Activated T-helper 1 cell treated with Interleukin-2 at 50 U/mL for 16 hours (primary cell): Measurements from ENCODE around the gene ORAI3.
A peak's percentile ranks its signal among the peaks of the same experiment; 100 is the strongest.

Experiments used
- DNase-seq: peaks from one replicate; pipeline ENCODE4 v3.0.0-alpha.2; 2020; ENCODE audit warnings: low read depth

Gene ORAI3

DNA sequence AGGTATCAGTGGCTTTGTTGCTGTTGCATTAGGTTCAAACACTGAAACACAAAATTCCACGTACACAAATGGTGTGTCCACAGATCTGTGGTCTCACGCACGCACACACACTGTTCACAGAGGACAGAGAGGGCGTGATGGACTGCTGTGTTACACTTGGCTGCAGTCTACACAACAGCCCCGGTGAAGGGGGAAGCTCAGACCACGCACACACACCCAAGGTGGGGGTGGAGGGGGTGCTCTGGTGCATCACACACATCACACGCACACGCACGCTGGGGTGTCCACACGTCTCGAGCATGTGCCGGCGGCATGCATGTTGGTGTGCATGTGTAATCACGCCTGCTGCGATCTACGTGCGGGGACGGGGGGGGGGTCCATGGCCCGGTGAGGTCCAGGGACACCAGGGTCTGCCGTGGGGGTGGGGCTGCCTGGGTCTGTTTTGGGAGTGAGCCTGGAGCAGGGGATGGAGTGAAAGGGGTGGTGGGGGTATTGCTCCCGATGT, 43.5 kb downstream of the ORAI3 start:
- DNase-seq: no peak

DNA sequence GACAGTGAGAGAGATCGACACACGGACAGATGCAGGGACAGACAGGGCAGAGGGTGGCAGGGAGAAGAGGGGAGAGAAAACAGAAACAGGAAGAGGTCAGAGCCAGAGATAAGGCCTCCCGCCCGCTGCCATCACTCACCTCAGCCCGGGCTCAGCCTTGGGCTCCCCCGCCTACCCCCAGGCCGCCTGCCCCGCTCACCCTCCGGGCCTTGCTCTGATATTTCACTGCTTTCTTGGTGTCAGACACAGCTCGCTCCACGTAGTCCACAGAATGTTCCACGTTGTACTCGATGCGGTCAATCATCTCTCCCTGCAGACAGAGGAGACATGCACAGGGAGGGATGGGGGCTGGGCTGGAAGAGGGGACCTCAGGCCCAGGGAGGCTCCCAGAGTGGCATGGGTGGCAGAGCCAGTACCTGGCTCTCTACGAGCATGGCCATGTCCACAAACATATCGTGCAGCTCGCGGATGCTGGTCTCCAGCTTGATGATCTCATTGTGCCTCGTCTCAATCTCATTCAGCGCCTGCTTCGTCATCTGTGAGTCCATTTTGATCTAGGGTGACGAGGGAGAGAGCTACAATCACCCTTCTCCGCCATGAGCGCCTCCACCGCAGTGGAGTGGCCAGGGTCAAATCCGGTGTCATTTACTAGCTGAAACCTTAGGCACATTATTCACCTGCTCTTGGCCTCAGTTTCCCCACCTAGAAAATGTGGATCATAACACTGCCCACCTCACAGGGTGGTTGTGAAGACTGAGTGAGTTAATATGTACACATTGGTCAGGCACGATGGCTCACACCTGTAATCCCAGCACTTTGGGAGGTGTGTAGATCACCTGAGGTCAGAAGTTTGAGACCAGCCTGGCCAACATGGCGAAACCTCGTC, 44.3 kb downstream of the ORAI3 start:
- DNase-seq: no peak

DNA sequence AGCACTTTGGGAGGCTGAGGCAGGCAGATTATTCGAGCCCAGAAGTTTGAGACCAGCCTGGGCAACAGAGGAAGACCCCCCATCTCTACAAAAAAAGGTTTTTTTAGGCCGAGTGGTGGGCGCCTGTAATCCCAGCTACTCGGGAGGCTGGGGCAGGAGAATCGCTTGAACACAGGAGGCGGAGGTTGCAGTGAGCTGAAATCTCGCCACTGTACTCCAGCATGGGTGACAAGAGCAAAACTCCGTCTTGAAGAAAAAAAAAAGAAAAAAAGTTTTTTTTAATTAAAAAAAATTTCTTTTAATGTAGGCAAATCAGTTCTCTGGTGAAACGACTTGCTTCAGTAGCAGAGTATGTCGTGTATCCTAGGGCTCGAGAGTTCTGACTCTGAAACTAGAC, 47.1 kb downstream of the ORAI3 start:
- no peak for DNase-seq

DNA sequence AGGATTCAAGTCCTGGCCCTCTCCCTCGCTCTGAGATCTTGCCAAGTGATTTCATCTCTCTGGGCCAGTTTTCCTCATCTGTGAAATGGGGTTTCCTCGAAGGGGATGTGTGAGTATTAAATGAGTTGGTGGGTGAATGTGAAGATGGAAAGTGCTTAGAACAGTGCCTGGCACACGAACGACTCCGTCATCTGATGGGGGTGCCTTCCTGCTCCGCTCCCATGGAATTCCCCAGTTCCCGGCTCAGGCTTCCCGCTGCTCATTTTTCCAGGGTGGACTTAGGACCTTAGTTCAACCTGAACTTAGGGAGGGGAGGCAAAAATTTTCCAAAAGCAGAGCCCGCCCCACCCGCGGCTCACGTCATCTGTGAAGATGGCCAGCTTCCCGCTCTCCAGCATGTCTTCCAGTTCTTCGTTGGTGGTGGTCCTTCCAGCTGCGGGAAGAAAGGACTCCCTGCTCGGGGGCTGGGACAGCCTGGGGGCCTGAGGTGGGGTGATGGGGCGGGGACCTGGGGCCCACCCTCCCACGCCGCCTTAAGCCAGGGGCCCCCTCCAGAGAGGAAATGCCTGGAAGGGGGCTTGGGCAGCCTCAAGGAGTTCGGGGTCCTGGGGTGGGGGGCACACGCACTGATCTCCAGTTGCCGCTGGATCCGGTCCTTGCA, 47.6 kb downstream of the ORAI3 start:
- no peak for DNase-seq

DNA sequence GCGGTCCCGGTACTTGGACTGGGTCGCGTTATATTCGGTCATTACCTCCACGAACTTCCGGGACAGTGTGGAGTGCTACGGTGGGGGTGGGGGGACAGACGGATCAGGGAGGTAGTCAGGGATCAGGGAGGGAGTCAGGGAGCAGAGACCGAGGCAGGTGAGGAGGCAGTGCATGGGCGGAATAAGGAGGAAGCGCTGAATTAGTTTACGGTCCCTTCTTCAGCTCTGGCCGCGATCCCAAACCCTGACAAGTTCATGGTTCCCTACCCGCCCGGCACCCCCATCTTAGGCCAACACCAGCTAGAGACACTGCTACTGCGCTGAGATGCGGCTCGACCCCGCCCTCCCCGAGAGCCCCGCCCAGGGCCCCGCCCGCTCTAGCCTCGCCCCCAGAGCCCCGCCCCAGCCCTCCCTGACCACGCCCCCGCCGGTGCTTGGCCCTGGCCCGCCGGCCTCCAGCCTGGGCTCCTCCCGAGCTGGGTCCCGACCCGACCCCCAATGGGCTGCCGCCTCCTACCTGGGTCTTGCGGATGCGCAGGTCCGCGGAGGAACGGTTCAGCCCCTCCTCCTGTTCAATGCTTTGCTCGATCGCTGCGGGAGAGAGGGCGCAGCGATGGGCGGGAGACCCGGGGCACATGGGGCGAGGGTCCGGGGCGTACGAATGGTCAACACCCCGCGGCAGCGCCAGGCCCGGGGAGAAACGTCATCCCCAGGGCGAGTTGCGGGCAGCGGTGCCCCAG, 48.3 kb downstream of the ORAI3 start:
- peak; percentile 71 for DNase-seq

DNA sequence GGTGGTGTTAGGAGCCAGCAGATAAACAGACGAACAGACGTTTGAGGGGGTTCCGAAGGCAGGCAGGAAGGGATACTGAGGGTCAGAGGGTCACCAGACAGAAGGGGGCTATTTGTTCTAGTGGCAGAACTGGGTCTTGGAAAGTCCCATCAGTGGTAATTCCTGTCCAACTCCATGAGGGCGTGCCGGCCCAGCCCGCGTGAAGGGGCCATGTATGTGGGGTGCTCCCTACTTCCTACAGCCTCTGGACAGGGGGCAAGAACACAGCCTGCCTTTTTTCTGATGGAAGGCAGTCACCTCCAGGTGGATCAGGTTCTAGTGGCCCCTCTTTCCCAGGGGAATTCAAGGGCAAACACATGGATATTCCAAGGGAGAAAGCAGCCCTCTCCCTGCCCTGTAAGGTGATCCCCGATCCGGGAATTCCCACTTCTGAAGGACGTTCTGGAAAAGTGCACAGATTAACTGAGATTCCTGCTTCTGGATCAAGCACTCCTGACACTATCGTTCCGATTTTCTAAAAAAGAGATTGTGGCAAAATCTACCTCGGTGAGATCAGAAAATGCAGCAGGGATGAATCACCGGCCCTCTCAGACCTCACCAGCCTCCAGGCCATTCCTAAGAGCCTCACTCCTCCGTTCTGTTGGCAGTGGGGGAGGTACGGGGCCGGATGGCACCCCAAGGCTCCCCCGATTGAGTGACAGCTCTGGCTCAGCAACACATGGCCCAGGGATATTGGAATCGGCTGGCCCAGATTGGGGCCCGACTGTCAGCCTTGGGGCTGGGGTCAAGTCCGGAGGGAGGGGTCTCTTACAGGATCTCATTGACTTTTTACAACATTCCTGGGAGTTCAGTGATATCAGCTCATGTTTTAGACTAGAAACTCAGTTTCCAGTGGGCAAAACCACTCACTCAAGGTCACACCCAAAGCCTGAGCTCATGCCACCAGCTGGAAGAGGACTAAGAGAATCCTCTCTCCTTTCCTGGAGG, 49.1 kb downstream of the ORAI3 start:
- no peak for DNase-seq

DNA sequence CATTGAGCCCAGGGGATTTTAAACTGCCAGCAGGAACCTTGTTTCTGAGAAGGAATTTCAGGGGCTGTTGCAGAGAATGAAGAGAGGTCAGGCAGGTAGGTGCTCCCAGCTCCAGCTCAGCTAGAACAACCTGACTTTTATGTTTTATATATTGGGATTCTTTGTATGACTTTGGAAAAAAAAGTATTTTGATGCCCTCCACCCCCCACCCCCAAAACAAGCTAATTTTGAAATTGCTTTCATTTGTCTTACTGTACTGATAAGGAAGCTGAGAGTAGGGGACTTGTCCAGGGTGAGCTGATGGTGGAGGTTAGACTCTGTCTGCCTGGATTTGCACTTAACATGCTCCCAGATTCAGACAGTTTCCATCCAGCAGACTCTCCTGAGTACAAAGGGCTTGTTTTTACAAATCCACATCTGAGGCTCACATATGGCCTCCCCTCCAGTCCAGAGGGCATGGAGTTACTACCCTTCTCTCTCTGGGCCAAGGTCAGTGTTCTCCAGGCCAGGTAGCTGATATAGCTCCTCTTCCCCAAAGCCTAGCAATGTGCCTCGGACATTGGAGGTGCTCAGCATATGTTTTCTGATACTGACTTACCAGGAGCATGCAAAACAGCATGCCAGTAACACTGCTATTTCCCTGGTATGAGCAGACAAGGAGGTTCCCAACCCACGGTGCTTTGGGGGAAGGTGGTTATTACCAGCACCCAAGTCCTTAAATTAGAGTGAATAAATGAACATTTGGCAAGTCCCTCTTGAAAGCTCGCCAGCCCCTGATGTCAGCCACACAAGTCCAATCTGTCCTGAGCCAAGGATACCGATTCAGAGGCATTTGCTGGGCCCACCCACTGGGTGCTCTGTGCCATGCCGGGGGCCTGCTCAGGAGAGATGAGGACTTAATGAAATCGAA, 50.2 kb downstream of the ORAI3 start:
- DNase-seq: no peak

DNA sequence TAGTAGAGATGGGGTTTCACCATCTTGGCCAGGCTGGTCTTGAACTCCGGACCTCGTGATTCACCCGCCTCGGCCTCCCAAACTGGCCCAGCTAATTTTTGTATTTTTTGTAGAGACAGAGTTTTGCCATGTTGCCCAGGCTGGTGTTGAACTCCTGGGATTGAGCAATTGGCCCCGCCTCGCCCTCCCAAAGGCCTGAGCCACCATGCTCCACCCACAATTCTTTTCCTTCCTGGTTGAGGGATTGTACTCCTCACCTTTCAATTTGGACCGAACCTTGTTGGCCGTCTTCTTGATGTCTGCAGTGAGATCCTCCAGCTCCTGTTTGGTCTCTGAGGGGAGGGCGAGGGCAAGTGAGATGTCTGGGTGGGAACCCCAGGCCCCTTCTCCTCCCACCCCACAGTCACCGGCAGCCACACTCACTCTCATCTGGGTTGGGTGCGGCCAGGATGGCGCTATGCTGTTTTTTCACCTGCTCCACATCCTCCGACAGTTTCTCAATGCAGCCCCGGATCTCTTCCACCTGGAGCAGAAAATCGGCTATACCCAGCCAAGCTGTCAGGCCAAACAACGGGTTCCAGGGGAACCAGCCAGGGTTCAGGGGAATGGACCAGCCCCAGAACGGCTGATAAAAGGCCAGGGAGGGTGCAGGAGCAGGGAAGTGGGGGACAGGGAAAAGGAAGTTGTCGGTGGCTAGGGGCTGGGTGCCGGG, 52.0 kb downstream of the ORAI3 start:
- no peak for DNase-seq

DNA sequence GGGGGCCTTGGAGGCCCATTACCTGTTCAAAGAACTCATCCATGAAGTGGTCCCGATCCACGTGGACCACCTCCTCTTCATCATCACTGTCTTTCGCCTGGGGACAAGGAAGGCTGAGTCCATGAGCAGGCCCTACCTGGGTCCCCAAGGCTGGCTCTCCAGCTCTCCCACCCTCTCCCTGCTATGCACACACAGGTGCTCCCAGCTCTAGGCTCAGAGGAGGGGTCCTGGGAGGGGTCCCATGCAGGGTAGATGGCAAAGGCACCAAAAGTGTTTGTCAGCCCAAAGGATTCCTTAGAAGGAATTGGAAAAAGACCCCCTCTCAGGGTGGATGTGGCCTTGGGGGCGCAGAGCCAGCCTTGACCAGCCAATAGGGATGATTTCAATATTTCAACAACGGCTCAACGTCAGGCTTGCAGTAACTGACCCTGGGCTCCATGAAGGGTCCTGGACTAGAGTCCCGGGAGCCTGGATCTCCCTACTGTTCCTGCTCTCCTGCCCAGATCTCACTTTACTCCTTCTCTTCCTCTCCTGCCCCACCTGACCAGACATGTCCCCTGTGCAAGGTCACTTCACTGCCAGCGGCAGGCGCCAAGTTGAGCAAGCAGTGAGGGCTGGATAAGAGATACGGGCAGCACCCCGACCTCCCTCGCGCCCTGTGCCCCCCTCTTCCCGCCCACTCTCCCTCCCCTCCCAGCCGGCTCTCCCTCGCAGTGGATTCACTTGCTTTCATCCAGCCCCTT, 52.8 kb downstream of the ORAI3 start:
- DNase-seq: no peak

DNA sequence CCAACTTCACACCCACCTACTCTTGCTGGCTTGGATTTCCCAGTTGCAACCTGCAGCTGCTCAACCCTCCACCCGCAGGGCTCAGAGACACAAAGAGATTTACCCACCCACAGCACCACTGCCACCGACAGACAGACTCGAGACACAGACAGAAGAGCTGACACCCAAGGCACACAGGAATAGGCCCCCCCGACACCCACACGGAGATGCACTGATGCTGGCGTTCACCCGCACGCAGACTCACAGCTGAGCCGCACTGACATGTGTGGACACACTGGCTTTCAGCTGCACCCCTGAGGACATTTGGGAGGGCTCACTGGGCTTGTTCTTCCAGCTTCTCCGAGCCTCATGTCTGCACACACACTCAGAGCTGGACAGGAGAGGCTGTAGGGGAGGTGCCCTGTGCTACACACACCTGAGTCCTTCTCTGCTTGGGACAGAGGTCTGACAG, 53.4 kb downstream of the ORAI3 start:
- no peak for DNase-seq

DNA sequence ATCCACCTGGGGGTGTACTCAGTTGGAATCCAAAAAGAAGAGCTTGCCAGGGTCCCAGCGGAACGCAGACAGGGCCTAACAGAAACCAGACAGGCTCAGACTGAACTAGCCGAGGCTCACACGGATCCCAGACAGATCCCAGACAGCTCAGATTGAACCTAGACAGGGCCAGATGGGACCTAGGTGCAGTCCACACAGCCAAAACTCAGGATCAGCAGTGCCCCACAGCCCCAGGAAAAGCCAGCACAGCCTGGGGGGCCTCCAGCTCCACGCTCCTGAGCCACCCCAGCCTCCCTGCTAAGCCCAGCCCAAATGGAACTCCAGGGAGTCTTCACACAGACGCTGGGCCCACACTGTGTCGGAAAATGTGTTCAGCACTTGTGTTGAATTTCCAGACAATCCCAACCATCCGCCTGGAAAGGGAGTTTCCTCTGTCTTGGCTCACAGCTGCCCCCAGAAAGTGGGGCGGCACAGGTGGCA, 54.0 kb downstream of the ORAI3 start:
- DNase-seq: no peak

DNA sequence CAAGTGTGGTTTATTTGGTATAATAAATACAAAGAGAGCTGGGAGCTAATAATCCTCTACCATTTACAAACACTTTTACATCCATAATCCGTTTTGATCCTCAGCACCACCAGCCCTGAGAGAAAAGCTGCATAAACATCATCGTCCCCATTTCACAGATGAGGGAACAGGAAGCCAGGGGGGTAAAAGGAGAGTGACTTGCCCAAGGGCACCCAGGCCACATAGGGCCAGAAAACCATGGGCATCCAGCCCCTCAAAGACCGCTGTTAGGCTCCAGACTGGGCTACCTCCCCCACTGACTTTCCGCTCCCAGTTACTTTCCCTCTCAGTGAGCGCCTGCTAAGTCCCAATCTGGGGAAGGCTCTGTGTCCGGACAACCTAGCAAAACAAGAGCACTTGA, 54.9 kb downstream of the ORAI3 start:
- DNase-seq: no peak
